DOHH2 (cell line): ENCODE measurements around the gene CBX3.

Source experiments
- EZH2phosphoT487 ChIP-seq: fragments of 200-600 bp; sonication (generic); IDR thresholded peaks from 2 replicates; pipeline ENCODE4 v1.6.1; 2017; ENCODE audit warnings: borderline replicate concordance, mild to moderate bottlenecking, antibody characterized with exemption, low read length, moderate library complexity, mixed read lengths
- TF ChIP-seq, protein P1 (sequence below): fragments of 200-600 bp; sonication (generic); IDR thresholded peaks from one replicate; pipeline ENCODE4 v1.5.1; 2014; ENCODE audit warnings: antibody characterized with exemption, mild to moderate bottlenecking, low read depth, low read length; ENCODE audit not compliant: poor library complexity, severe bottlenecking

DNA sequence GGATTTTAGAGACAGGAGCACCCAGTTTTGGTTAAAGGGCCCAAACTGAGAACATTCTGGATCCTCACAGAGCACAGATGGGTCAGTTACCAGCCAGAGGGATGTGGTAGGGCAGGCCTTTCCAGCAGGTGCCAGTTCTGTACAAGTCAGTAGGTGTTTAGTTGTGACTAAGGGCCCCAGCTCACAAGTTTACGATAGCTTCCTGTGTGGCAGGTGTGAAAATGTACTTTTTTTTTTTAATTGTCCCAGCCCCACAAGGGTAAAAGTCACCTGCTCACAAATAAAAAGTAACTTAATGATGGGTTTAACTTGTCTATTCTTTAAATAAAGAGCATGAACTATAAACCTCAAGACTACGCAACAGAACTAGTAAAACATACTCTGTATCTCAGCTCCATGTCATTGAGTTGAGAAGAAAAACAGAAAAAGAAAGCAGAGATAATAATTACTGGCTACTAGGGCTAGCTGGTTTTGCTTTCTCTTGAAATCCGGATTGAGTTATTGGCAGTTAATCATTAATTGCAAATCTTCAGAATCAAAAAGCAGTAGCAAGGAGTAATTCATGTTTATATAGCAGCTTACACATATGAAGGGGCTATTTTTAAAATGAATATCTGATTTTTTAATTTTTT, 34.1 kb upstream of the CBX3 start:
- TF ChIP-seq, protein P1, sequence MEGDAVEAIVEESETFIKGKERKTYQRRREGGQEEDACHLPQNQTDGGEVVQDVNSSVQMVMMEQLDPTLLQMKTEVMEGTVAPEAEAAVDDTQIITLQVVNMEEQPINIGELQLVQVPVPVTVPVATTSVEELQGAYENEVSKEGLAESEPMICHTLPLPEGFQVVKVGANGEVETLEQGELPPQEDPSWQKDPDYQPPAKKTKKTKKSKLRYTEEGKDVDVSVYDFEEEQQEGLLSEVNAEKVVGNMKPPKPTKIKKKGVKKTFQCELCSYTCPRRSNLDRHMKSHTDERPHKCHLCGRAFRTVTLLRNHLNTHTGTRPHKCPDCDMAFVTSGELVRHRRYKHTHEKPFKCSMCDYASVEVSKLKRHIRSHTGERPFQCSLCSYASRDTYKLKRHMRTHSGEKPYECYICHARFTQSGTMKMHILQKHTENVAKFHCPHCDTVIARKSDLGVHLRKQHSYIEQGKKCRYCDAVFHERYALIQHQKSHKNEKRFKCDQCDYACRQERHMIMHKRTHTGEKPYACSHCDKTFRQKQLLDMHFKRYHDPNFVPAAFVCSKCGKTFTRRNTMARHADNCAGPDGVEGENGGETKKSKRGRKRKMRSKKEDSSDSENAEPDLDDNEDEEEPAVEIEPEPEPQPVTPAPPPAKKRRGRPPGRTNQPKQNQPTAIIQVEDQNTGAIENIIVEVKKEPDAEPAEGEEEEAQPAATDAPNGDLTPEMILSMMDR, result no peak
- no peak for TF ChIP-seq EZH2phosphoT487
